ENCODE measurements around the gene ZNF385B.

- TF ChIP-seq, protein P1, sequence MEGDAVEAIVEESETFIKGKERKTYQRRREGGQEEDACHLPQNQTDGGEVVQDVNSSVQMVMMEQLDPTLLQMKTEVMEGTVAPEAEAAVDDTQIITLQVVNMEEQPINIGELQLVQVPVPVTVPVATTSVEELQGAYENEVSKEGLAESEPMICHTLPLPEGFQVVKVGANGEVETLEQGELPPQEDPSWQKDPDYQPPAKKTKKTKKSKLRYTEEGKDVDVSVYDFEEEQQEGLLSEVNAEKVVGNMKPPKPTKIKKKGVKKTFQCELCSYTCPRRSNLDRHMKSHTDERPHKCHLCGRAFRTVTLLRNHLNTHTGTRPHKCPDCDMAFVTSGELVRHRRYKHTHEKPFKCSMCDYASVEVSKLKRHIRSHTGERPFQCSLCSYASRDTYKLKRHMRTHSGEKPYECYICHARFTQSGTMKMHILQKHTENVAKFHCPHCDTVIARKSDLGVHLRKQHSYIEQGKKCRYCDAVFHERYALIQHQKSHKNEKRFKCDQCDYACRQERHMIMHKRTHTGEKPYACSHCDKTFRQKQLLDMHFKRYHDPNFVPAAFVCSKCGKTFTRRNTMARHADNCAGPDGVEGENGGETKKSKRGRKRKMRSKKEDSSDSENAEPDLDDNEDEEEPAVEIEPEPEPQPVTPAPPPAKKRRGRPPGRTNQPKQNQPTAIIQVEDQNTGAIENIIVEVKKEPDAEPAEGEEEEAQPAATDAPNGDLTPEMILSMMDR (IDR thresholded peaks at IDR 0.05) = no peak
- no peak for TF ChIP-seq POLR2A (IDR thresholded peaks at IDR 0.05)
Measured at GRCh38 chr2:179745635-179746256, 115.7 kb downstream of the ZNF385B start.

All from heart left ventricle (tissue), 13 donors.